Spleen (tissue), 11 donors: ENCODE measurements around the gene HEG1. TPM values are rescaled to one million over a fixed set of nuclear protein-coding genes. Genes with fewer than 3 reads are reported as not detected.

Experiments
- DNase-seq: peaks from one replicate; pipeline ENCODE4 v3.0.0-alpha.2; 2020
- H3K27ac ChIP-seq, 8 donors: fragments of 200-600 bp; sonication (generic) in 7 of 8; 1 replicate in 4 of 8; 2 replicates in 4 of 8; pipeline versions ENCODE4 v1.5.0 to v1.8.0; 2016 to 2021; ENCODE audit warnings: inconsistent platforms in 4 of 8, mild to moderate bottlenecking in 4 of 8, moderate library complexity in 1 of 8
- H3K27me3 ChIP-seq, 7 donors: fragments of 200-600 bp; sonication (generic) in 6 of 7; replicated peaks in 1 of 7; 1 replicate in 4 of 7; 2 replicates in 3 of 7; pipeline versions ENCODE4 v1.5.0 to v1.8.0; 2016 to 2021; ENCODE audit warnings: inconsistent platforms in 3 of 7, mild to moderate bottlenecking in 1 of 7
- H3K36me3 ChIP-seq, 6 donors: fragments of 200-600 bp; sonication (generic) in 5 of 6; 1 replicate in 4 of 6; 2 replicates in 2 of 6; pipeline versions ENCODE4 v1.5.0 to v1.8.0; 2016 to 2021; ENCODE audit warnings: inconsistent platforms in 2 of 6
- H3K4me1 ChIP-seq, 6 donors: fragments of 200-600 bp; sonication (generic) in 5 of 6; 1 replicate in 3 of 6; 2 replicates in 3 of 6; pipeline versions ENCODE4 v1.5.0 to v1.8.0; 2016 to 2021; ENCODE audit warnings: inconsistent platforms in 3 of 6
- H3K4me3 ChIP-seq, 8 donors: fragments of 200-600 bp; sonication (generic) in 7 of 8; 1 replicate in 4 of 8; 2 replicates in 4 of 8; pipeline versions ENCODE4 v1.5.0 to v1.8.0; 2016 to 2021; ENCODE audit warnings: inconsistent platforms in 4 of 8, mild to moderate bottlenecking in 4 of 8, moderate library complexity in 2 of 8
- H3K9me3 ChIP-seq, 8 donors: fragments of 200-600 bp; sonication (generic) in 7 of 8; 1 replicate in 4 of 8; 2 replicates in 4 of 8; pipeline versions ENCODE4 v1.5.0 to v1.8.0; 2016 to 2021; ENCODE audit warnings: inconsistent platforms in 4 of 8
- POLR2A ChIP-seq, 3 donors: fragments of 450-650 bp; IDR thresholded peaks; one replicate each; pipeline ENCODE4 v1.5.1; 2017; ENCODE audit warnings: antibody characterized with exemption in 3 of 3, mild to moderate bottlenecking in 1 of 3
- POLR2AphosphoS5 ChIP-seq, 3 donors: sonication (generic); formaldehyde crosslinking; IDR thresholded peaks; one replicate each; pipeline ENCODE4 v1.5.1; 2017; ENCODE audit warnings: antibody characterized with exemption in 3 of 3
- WGBS, 5 donors: extraction: QIAGEN DNeasy Blood & Tissue Kit in 3 of 5; methylation state at CpG; one replicate each; pipeline versions ENCODE4 v1.1.5 to v1.1.7; 2013 to 2018; 5-methylcytosine and 5-hydroxymethylcytosine counted together
- intact Hi-C: fragments of 100-400 bp; cut with DNase I; formaldehyde crosslinking; loops from one replicate; pipeline ENCODE4 v1.15.0; 2023; ENCODE audit warnings: low total_unique reads
- polyA plus RNA-seq, 3 donors: library from polyadenylated mRNA; stranded (reverse); fragments of 200-250 nt; gene quantifications; one replicate each; pipeline ENCODE4 v1.2.1, GENCODE V29; 2013
- total RNA-seq, 7 donors: library from RNA; depleted of rRNA in 3 of 7; stranded (reverse); fragments of >200 nt in 3 of 7; fragmentation: NEBNext Ultra II Directional in 4 of 7; extraction: Animal tissue kit (Norgen Biotek cat#: 25700) in 4 of 7; gene quantifications; one replicate each; pipeline versions ENCODE4 v1.1.0 to v1.2.1, GENCODE V29; 2016 to 2021
- TF ChIP-seq, protein P1 (sequence below), 11 experiments: fragments of 200-600 bp in 7 of 11; fragments of 450-650 bp in 4 of 11; sonication (generic) in 4 of 11; IDR thresholded peaks in 8 of 11; conservative IDR thresholded peaks in 3 of 11; 1 replicate in 7 of 11; 2 replicates in 4 of 11; pipeline versions ENCODE4 v1.4.0 to v1.8.0; 2016 to 2021; ENCODE audit warnings: antibody characterized with exemption in 11 of 11, inconsistent platforms in 4 of 11, mild to moderate bottlenecking in 1 of 11
- donor health status: healthy with polysubstance abuse.
- donor health status: DM: no; HTN: no; CAD: no; lungs with moderate emphysema.
- donor health status: DM: no; HTN: no; CAD: no.
- donor health status: Bipolar disorder and iron deficiency.
- donor health status: healthy.
- donor health status: DM: no; HTN: no; CAD: no.
- donor health status: DM: yes; HTN: yes; CAD: no.

HEG1 gene
- total and polyA plus RNA-seq, 10 donors = 3.1 to 87.9 (median 64.7) TPM

DNA sequence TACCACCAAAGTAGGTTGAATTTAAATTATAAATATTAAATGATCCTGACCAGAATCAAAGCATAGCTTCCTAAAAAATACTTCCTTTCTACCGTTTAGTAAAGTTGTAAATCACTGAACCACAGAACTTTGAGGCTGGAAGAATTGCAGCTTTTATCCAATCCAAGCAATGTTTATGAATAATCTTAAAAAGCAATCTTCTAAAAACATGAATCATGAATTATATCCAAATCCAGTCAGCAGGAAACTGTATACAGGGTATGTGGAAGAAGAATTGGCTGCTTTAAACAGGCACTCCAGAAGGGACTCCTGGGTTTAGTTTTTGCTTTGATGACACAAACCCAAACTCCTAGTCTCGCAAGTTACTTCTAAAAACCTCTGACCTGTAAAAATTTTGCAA is 30.2 kb downstream of the HEG1 start:
- no peaks in the 10 kb centered on the region for H3K9me3 ChIP-seq
- H3K27me3 ChIP-seq = no peaks in the 10 kb centered on the region
- 45 to 56% (median 52%) methylated on average over 2 of the region's 2 CpGs for WGBS, 5 donors
- H3K4me1 ChIP-seq = peaks cover 0 to 49% (median 34%) of the 10 kb centered on the region in 6 donors
- intact Hi-C loops = no loop called here
- peak overlapping the region in 5 of 8 donors; percentile 43 to 78 (median 67) for H3K27ac ChIP-seq
- DNase-seq = no peak
- peaks cover 0 to 63% (median 34%) of the 10 kb centered on the region in 6 donors for H3K36me3 ChIP-seq
- no peak overlapping the region for H3K4me3 ChIP-seq
- TF ChIP-seq POLR2AphosphoS5 (IDR thresholded peaks at IDR 0.05) (no peak), POLR2A (IDR thresholded peaks at IDR 0.05) (no peak)
- TF ChIP-seq, protein P1, sequence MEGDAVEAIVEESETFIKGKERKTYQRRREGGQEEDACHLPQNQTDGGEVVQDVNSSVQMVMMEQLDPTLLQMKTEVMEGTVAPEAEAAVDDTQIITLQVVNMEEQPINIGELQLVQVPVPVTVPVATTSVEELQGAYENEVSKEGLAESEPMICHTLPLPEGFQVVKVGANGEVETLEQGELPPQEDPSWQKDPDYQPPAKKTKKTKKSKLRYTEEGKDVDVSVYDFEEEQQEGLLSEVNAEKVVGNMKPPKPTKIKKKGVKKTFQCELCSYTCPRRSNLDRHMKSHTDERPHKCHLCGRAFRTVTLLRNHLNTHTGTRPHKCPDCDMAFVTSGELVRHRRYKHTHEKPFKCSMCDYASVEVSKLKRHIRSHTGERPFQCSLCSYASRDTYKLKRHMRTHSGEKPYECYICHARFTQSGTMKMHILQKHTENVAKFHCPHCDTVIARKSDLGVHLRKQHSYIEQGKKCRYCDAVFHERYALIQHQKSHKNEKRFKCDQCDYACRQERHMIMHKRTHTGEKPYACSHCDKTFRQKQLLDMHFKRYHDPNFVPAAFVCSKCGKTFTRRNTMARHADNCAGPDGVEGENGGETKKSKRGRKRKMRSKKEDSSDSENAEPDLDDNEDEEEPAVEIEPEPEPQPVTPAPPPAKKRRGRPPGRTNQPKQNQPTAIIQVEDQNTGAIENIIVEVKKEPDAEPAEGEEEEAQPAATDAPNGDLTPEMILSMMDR (IDR thresholded peaks at IDR 0.05 in 8 of 11, conservative IDR thresholded peaks at IDR 0.05 in 3 of 11) = no peak

DNA sequence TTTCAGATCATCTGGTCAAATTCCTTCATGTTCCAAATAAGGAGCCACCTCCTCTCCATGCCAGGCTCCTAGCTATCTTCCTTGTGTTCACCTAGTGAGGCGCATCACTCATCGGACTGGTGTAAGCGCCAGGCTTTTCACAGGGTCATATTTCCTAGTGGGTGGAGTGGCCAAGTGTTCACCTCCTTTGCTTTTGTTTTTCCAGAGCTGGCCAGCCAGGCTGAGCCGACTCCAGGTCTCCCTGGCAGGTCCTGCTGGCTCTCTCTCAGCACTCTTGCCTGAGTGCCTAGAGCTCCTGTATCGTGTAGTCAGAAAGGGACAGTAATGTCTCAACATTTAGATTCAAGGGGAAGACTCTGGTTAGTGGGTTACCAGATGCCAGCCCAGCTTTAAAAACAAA is 31.0 kb downstream of the HEG1 start:
- H3K27me3 ChIP-seq = no peaks in the 10 kb centered on the region
- WGBS, 5 donors = 68 to 81% (median 74%) methylated on average over 5 of the region's 5 CpGs
- TF ChIP-seq POLR2AphosphoS5 (IDR thresholded peaks at IDR 0.05) = peak in 1 of 3 donors; percentile 30
- TF ChIP-seq, protein P1 (IDR thresholded peaks at IDR 0.05 in 8 of 11, conservative IDR thresholded peaks at IDR 0.05 in 3 of 11) = no peak
- no peak overlapping the region for H3K4me3 ChIP-seq
- peaks cover 0 to 46% (median 34%) of the 10 kb centered on the region in 6 donors for H3K4me1 ChIP-seq
- intact Hi-C loops = no loop called here
- no peaks in the 10 kb centered on the region for H3K9me3 ChIP-seq
- peak overlapping the region in 6 of 8 donors; percentile 43 to 78 (median 69) for H3K27ac ChIP-seq
- H3K36me3 ChIP-seq = peaks cover 0 to 71% (median 40%) of the 10 kb centered on the region in 6 donors
- DNase-seq = no peak

DNA sequence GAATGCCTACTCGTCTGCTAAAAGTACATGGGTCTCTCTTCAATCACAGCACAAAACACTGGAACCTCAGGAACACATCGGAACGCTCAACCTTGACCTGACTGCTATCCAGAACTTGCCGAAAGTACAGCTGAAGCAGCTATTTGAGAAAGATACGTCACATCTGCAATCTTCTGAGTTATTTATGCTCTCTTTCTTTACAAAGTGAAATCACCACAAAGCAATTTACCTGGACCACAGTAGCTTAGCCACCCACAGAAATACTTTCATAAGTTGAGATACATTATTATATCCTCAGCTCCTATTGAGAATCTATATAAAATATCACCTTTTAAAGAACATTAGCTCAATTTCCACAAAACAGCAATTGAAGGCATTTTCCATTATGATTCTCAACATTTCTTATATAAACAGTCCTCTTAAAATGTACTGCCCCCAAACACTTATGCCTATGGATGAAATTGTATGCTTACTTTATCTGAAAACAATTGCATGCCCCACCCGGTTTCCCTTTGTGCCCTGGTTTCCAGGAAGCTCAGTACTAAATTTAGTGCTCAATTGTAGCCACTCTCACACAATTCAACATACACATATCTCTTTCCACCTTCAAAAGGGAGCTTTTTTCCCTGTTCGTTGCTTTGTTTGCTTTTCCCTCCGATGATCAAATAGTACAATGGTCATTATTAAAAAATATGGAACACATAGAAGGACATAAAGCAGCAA is 31.8 kb downstream of the HEG1 start:
- H3K27me3 ChIP-seq = no peaks in the 10 kb centered on the region
- no peaks in the 10 kb centered on the region for H3K9me3 ChIP-seq
- H3K4me3 ChIP-seq = no peak overlapping the region
- peaks cover 0 to 52% (median 34%) of the 10 kb centered on the region in 6 donors for H3K4me1 ChIP-seq
- intact Hi-C loops = no loop called here
- DNase-seq = no peak
- peak overlapping the region in 6 of 8 donors; percentile 61 to 78 (median 69) for H3K27ac ChIP-seq
- H3K36me3 ChIP-seq = peaks cover 0 to 74% (median 46%) of the 10 kb centered on the region in 6 donors
- TF ChIP-seq, protein P1 (IDR thresholded peaks at IDR 0.05 in 8 of 11, conservative IDR thresholded peaks at IDR 0.05 in 3 of 11) = no peak
- WGBS, 5 donors = 64 to 78% (median 73%) methylated on average over 8 of the region's 8 CpGs

DNA sequence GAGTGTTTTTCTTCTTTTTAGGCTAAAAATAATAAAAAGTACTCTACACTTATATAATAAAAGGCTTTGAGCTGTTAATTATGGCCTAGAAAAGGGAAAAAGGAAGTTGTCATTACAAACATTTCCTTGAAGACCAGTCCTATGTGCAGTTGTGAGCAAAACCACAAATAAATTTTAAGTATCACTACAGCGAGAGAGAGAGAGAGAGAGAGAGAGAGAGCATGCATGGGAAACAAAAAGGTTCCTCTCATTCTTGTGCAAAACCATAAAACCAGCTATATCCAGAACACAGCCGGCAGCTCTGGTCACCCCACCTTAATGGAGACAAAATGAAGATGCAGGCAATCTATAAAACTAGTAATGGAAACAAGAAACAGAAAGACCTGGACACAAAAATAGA is 33.6 kb downstream of the HEG1 start:
- WGBS, 5 donors = 15 to 25% (median 21%) methylated on average over 2 of the region's 2 CpGs
- Histone ChIP-seq H3K36me3 (peaks cover 0 to 74% (median 45%) of the 10 kb centered on the region in 6 donors), H3K4me1 (peaks cover 0 to 65% (median 34%) of the 10 kb centered on the region in 6 donors), H3K4me3 (no peak overlapping the region), H3K27ac (peak overlapping the region in 5 of 8 donors; percentile 36 to 78 (median 61)), H3K9me3 (no peaks in the 10 kb centered on the region), H3K27me3 (no peaks in the 10 kb centered on the region)
- DNase-seq = no peak
- TF ChIP-seq POLR2AphosphoS5 (IDR thresholded peaks at IDR 0.05) (no peak), POLR2A (IDR thresholded peaks at IDR 0.05) (no peak)
- TF ChIP-seq, protein P1 (IDR thresholded peaks at IDR 0.05 in 8 of 11, conservative IDR thresholded peaks at IDR 0.05 in 3 of 11) = no peak
- intact Hi-C loops = no loop called here
